HEK293T (cell line): Measurements from ENCODE around the gene TAF11.

ENCODE experiments used
- ARNT ChIP-seq: fragments of 450-650 bp; IDR thresholded peaks from 2 replicates; pipeline ENCODE4 v1.6.1; 2017; ENCODE audit warnings: mild to moderate bottlenecking
- BHLHE40 ChIP-seq: fragments of 450-650 bp; IDR thresholded peaks from 2 replicates; pipeline ENCODE4 v1.6.1; 2016; ENCODE audit warnings: mild to moderate bottlenecking, moderate library complexity, borderline replicate concordance
- CTBP1 ChIP-seq: fragments of 450-650 bp; IDR thresholded peaks from 2 replicates; pipeline ENCODE4 v1.6.1; 2016; ENCODE audit warnings: borderline replicate concordance
- ELF4 ChIP-seq: fragments of 450-650 bp; IDR thresholded peaks from 2 replicates; pipeline ENCODE4 v1.6.1; 2017; ENCODE audit warnings: antibody characterized with exemption
- FOXK2 ChIP-seq: fragments of 450-650 bp; IDR thresholded peaks from 2 replicates; pipeline ENCODE4 v1.6.1; 2016; ENCODE audit warnings: mild to moderate bottlenecking
- HDGF ChIP-seq: fragments of 450-650 bp; IDR thresholded peaks from 2 replicates; pipeline ENCODE4 v1.6.1; 2017; ENCODE audit warnings: antibody characterized with exemption, borderline replicate concordance
- LEF1 ChIP-seq: fragments of 450-650 bp; IDR thresholded peaks from 2 replicates; pipeline ENCODE4 v1.6.1; 2017; ENCODE audit warnings: mild to moderate bottlenecking, borderline replicate concordance
- NFRKB ChIP-seq: fragments of 450-650 bp; IDR thresholded peaks from 2 replicates; pipeline ENCODE4 v1.6.1; 2016; ENCODE audit warnings: mild to moderate bottlenecking, moderate library complexity
- SP1 ChIP-seq: fragments of 450-650 bp; IDR thresholded peaks from 2 replicates; pipeline ENCODE4 v1.6.1; 2017
- SUZ12 ChIP-seq: fragments of 450-650 bp; IDR thresholded peaks from 2 replicates; pipeline ENCODE4 v1.6.1; 2016; ENCODE audit warnings: mild to moderate bottlenecking
- TARDBP ChIP-seq: fragments of 450-650 bp; IDR thresholded peaks from 2 replicates; pipeline ENCODE4 v1.6.1; 2016

GRCh38 chr6:34877869-34878485 is 9.9 kb downstream of the TAF11 start:
- TF ChIP-seq TARDBP (no peak), LEF1 (no peak), NFRKB (no peak), BHLHE40 (no peak), SP1 (no peak), HDGF (no peak), FOXK2 (no peak), ELF4 (no peak), ARNT (no peak), SUZ12 (no peak), CTBP1 (no peak)
